HG02759 (cell line): ENCODE results near the gene KCNAB1.

ENCODE experiments used
- ATAC-seq: cut with Tn5 transposase; IDR thresholded peaks from one replicate; pipeline ENCODE4 v1.9.1; 2021; ENCODE audit warnings: mild to moderate bottlenecking, moderate library complexity; ENCODE audit not compliant: unreplicated experiment

Gene KCNAB1

GRCh38 chr3:156434921-156435320, 314.5 kb downstream of the KCNAB1 start:
- ATAC-seq: no peak

- ATAC-seq: no peak
Observed at GRCh38 chr3:156443079-156443478, 322.7 kb downstream of the KCNAB1 start.

- ATAC-seq: no peak
Observed at GRCh38 chr3:156445117-156446090, 325.0 kb downstream of the KCNAB1 start.

- ATAC-seq: peak; percentile 74
Observed at GRCh38 chr3:156448300-156448699, 327.9 kb downstream of the KCNAB1 start.

- ATAC-seq: no peak
Observed at GRCh38 chr3:156449710-156450574, 329.6 kb downstream of the KCNAB1 start.

- no peak for ATAC-seq
Observed at GRCh38 chr3:156455839-156456238, 335.5 kb downstream of the KCNAB1 start.

GRCh38 chr3:156456771-156457224, 336.4 kb downstream of the KCNAB1 start:
- no peak for ATAC-seq

- ATAC-seq: no peak
Observed at GRCh38 chr3:156459434-156459833, 339.1 kb downstream of the KCNAB1 start.

- no peak for ATAC-seq
Observed at GRCh38 chr3:156460206-156460611, 339.8 kb downstream of the KCNAB1 start.

- no peak for ATAC-seq
Observed at GRCh38 chr3:156461889-156462288, 341.5 kb downstream of the KCNAB1 start.

GRCh38 chr3:156463123-156463522, 342.7 kb downstream of the KCNAB1 start:
- ATAC-seq: no peak

- no peak for ATAC-seq
Observed at GRCh38 chr3:156465194-156465593, 344.8 kb downstream of the KCNAB1 start.

GRCh38 chr3:156469456-156469855, 349.1 kb downstream of the KCNAB1 start:
- no peak for ATAC-seq

- no peak for ATAC-seq
Observed at GRCh38 chr3:156471431-156471830, 351.1 kb downstream of the KCNAB1 start.

- no peak for ATAC-seq
Observed at GRCh38 chr3:156472150-156472549, 351.8 kb downstream of the KCNAB1 start.

GRCh38 chr3:156472684-156473083, 352.3 kb downstream of the KCNAB1 start:
- no peak for ATAC-seq

- no peak for ATAC-seq
Observed at GRCh38 chr3:156473341-156473740, 353.0 kb downstream of the KCNAB1 start.

GRCh38 chr3:156474560-156475389, 354.4 kb downstream of the KCNAB1 start:
- ATAC-seq: no peak

GRCh38 chr3:156477323-156477722, 356.9 kb downstream of the KCNAB1 start:
- ATAC-seq: no peak

GRCh38 chr3:156478891-156479290, 358.5 kb downstream of the KCNAB1 start:
- no peak for ATAC-seq

GRCh38 chr3:156479604-156480003, 359.2 kb downstream of the KCNAB1 start:
- ATAC-seq: no peak
